ENCODE measurements around the gene ADGRA1. TPM values are rescaled to one million over a fixed set of nuclear protein-coding genes. Genes with fewer than 3 reads are reported as not detected.

The ADGRA1 gene
- total and polyA plus RNA-seq, 7 donors: 0.05 to 0.84 (median 0.08) TPM; not detected in 2

DNA sequence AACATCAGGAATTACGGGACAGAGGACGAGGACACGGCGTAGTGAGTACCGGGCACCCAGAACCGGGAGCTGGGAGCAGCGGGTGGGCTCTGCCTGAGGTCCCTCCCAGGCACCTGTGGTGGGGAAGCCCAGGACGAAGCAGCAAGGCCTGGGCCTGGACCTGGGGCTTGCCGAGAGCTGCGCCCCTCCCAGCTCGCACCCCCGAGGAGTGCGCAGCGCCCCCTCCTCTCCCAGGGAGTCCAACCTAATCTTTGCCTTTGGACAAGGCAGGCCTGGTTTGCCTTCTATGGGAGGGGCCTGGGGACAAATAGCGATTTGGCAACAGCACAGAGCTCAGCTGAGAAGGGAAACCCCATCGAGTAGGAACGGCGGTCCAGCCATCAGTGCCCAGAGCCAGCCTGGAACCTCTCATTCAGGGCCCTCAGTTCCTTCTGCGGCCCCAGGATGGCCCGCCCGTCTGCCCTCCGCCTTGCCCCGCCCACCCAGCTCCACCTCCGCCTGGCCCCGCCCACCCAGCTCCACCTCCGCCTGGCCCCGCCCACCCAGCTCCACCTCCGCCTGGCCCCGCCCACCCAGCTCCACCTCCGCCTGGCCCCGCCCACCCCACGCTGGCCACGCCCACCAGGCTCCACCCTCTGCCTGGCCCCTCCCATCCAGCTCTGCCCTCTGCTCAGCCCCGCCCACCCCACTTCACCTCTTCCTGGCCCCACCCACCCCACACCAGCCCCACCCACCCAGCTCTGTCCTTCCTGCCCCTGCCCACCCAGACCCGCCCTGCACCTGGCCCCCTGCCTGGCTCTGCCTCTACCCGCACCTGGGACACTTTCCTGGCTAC, 39.8 kb downstream of the ADGRA1 start:
- intact Hi-C loops (cut with DNase I): loop anchor here in 1 of 2 donors (10.0 kb wide), 1 partner anchor 473 kb away; no protein-coding TSS in a partner anchor
- peak in 2 of 4 donors; percentile 40 to 54 for ATAC-seq
- H3K9me3 ChIP-seq: no peaks in the 10 kb centered on the region
- H3K36me3 ChIP-seq (ENCODE audit: insufficient read depth in 1 of 2, low read depth in 1 of 2): no peaks in the 10 kb centered on the region
- peak; percentile 13 to 51 for DNase-seq
- TF ChIP-seq, protein P1, sequence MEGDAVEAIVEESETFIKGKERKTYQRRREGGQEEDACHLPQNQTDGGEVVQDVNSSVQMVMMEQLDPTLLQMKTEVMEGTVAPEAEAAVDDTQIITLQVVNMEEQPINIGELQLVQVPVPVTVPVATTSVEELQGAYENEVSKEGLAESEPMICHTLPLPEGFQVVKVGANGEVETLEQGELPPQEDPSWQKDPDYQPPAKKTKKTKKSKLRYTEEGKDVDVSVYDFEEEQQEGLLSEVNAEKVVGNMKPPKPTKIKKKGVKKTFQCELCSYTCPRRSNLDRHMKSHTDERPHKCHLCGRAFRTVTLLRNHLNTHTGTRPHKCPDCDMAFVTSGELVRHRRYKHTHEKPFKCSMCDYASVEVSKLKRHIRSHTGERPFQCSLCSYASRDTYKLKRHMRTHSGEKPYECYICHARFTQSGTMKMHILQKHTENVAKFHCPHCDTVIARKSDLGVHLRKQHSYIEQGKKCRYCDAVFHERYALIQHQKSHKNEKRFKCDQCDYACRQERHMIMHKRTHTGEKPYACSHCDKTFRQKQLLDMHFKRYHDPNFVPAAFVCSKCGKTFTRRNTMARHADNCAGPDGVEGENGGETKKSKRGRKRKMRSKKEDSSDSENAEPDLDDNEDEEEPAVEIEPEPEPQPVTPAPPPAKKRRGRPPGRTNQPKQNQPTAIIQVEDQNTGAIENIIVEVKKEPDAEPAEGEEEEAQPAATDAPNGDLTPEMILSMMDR (IDR thresholded peaks at IDR 0.05): no peak
- 83 to 95% (median 86%) methylated on average over 25 to 36 of the region's 36 CpGs for WGBS, 3 donors
- no peaks in the 10 kb centered on the region for H3K4me1 ChIP-seq
- no peak overlapping the region for H3K27ac ChIP-seq
- peaks cover 0 to 3% (median 2%) of the 10 kb centered on the region in 3 donors for H3K27me3 ChIP-seq (ENCODE audit: insufficient read depth in 3 of 3, low read length in 2 of 3)
- no peak overlapping the region for H3K4me3 ChIP-seq

DNA sequence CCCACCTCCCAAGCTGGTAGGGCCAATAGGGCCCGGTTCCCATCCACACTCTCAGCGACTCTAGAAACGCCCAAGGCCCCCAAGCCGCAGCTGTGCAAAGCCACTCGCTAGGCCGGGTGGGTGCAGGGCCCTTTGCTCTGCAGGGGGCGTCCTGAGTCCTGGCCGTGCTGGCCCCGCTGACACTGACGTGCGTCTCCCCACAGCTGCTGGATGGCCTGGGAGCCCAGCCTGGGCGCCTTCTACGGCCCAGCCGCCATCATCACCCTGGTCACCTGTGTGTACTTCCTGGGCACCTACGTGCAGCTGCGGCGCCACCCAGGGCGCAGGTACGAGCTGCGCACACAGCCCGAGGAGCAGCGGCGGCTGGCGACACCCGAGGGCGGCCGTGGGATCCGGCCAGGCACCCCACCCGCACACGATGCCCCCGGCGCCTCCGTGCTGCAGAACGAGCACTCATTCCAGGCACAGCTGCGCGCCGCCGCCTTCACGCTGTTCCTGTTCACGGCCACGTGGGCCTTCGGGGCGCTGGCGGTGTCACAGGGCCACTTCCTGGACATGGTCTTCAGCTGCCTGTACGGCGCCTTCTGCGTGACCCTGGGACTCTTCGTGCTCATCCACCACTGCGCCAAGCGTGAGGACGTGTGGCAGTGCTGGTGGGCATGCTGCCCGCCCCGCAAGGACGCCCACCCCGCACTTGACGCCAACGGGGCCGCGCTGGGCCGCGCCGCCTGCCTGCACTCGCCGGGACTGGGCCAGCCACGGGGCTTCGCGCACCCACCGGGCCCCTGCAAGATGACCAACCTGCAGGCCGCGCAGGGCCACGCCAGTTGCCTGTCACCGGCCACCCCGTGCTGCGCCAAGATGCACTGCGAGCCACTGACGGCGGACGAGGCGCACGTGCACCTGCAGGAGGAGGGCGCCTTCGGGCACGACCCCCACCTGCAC, 40.7 kb downstream of the ADGRA1 start:
- TF ChIP-seq, protein P1 (IDR thresholded peaks at IDR 0.05): no peak
- Histone ChIP-seq H3K27me3 (ENCODE audit: insufficient read depth in 3 of 3, low read length in 2 of 3) (peaks cover 0 to 3% (median 2%) of the 10 kb centered on the region in 3 donors), H3K4me1 (no peaks in the 10 kb centered on the region), H3K36me3 (ENCODE audit: insufficient read depth in 1 of 2, low read depth in 1 of 2) (no peaks in the 10 kb centered on the region), H3K27ac (no peak overlapping the region), H3K4me3 (no peak overlapping the region), H3K9me3 (no peaks in the 10 kb centered on the region)
- DNase-seq (peak; percentile 12 to 42), ATAC-seq (no peak)
- WGBS, 3 donors: 95 to 97% (median 96%) methylated on average over 78 to 83 of the region's 83 CpGs
- intact Hi-C loops (cut with DNase I): loop anchor here in 1 of 2 donors (10.0 kb wide), 1 partner anchor 474 kb away; no protein-coding TSS in a partner anchor

DNA sequence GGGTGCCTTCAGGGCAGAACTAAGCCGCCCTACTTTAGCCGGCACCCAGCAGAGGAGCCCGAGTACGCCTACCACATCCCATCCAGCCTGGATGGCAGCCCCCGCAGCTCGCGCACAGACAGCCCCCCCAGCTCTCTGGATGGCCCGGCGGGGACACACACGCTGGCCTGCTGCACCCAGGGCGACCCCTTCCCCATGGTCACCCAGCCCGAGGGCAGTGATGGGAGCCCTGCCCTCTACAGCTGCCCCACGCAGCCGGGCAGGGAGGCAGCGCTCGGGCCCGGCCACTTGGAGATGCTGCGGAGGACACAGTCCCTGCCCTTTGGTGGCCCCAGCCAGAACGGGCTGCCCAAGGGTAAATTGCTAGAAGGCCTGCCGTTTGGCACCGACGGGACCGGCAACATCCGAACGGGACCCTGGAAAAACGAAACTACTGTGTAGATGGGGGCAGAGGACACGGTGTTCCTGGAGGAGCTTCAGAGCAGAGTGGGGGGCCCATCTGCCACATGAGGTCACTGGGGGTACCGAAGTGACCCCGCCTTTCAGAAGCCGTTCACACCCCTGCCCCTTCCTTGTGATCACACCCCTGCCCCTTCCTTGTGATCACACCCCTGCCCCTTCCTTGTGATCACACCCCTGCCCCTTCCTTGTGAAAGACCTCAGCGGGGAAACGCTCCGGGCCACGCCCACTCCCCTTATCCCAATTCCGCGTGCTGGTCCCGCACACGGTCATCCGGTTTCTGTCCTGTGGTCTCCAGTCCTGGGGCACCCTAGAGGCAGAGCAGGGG, 41.5 kb downstream of the ADGRA1 start:
- intact Hi-C loops (cut with DNase I): loop anchor here in 1 of 2 donors (10.0 kb wide), 1 partner anchor 474 kb away; no protein-coding TSS in a partner anchor
- Histone ChIP-seq H3K9me3 (no peaks in the 10 kb centered on the region), H3K4me3 (no peak overlapping the region), H3K36me3 (ENCODE audit: insufficient read depth in 1 of 2, low read depth in 1 of 2) (no peaks in the 10 kb centered on the region), H3K4me1 (no peaks in the 10 kb centered on the region), H3K27me3 (ENCODE audit: insufficient read depth in 3 of 3, low read length in 2 of 3) (peaks cover 0 to 4% (median 2%) of the 10 kb centered on the region in 3 donors), H3K27ac (no peak overlapping the region)
- WGBS, 3 donors: 77 to 90% (median 83%) methylated on average over 39 of the region's 39 CpGs
- DNase-seq (peak in 1 of 2 donors; percentile 3), ATAC-seq (no peak)
- TF ChIP-seq, protein P1 (IDR thresholded peaks at IDR 0.05): no peak

DNA sequence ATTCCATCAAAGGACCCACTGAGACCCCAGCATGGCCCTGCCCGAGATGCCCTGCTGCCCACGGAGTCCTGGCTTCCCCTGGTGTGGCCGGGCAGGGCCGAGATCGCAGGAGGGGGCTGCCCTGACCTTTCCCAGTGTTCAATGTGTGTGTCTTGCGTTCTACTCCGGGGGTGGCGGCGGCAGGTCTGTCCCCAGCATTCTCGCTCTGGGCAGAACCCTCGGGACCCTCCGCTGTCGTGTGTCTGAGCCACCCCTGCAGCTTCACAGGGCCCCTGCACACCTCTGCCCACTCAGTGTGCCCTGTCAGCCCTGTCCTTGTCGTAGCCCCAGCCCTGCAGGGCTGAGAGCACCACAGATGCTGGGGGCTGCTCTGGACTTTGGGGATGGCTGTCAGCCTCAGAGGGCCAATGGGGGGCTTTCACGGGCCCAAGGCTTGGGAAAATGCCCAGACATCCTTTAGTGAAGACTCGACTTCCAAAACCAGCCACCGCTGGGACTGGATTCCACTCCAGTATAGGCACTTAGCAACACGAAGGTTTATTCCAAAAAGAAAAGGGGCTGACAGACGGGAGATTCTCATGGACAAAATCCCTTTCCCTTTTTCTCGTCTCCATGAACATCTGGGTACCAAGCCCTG, 42.3 kb downstream of the ADGRA1 start:
- TF ChIP-seq, protein P1 (IDR thresholded peaks at IDR 0.05): no peak
- DNase-seq (peak; percentile 13 to 41), ATAC-seq (no peak)
- H3K27ac ChIP-seq: no peak overlapping the region
- intact Hi-C loops (cut with DNase I): loop anchor here in 1 of 2 donors (10.0 kb wide), 1 partner anchor 475 kb away; no protein-coding TSS in a partner anchor
- 60 to 65% (median 62%) methylated on average over 17 to 20 of the region's 20 CpGs for WGBS, 3 donors
- H3K4me1 ChIP-seq: no peaks in the 10 kb centered on the region
- H3K27me3 ChIP-seq (ENCODE audit: insufficient read depth in 3 of 3, low read length in 2 of 3): peaks cover 0 to 6% (median 0%) of the 10 kb centered on the region in 3 donors
- no peaks in the 10 kb centered on the region for H3K36me3 ChIP-seq (ENCODE audit: insufficient read depth in 1 of 2, low read depth in 1 of 2)
- H3K4me3 ChIP-seq: no peak overlapping the region
- H3K9me3 ChIP-seq: no peaks in the 10 kb centered on the region

Measured in psoas muscle (tissue), 8 donors.